H1 (cell line): ENCODE measurements around the gene GZF1.

Source experiments
- CTCF ChIP-seq, 3 experiments: IDR thresholded peaks; 1 replicate in 2 of 3; 2 replicates in 1 of 3; pipeline versions ENCODE4 v1.5.1 to v1.6.1; 2011; ENCODE audit warnings: low read length in 3 of 3, mild to moderate bottlenecking in 3 of 3, inconsistent platforms in 2 of 3, low read depth in 1 of 3, moderate library complexity in 1 of 3; ENCODE audit not compliant: insufficient read depth in 1 of 3; ENCODE audit errors: control extremely low read depth in 1 of 3
- E2F6 ChIP-seq: IDR thresholded peaks from 2 replicates; pipeline ENCODE4 v1.6.1; 2012; ENCODE audit warnings: inconsistent platforms
- EZH2 ChIP-seq: fragments of 200-600 bp; sonication (generic); IDR thresholded peaks from 2 replicates; pipeline ENCODE4 v1.7.1; 2012; ENCODE audit warnings: low read depth, mild to moderate bottlenecking, moderate library complexity, low read length, inconsistent platforms; ENCODE audit not compliant: severe bottlenecking
- GABPA ChIP-seq: IDR thresholded peaks from 2 replicates; pipeline ENCODE4 v1.6.1; 2011; ENCODE audit warnings: mild to moderate bottlenecking, low read length, moderate library complexity, borderline replicate concordance; ENCODE audit not compliant: insufficient read depth
- MAFK ChIP-seq: IDR thresholded peaks from 2 replicates; pipeline ENCODE4 v1.6.1; 2012; ENCODE audit warnings: low read depth, mild to moderate bottlenecking, improper control_type of control experiment, low read length
- POLR2A ChIP-seq, 2 experiments: IDR thresholded peaks; 1 replicate in 1 of 2; 2 replicates in 1 of 2; pipeline ENCODE4 v1.6.1; 2011; ENCODE audit warnings: low read depth in 2 of 2, low read length in 2 of 2, mild to moderate bottlenecking in 2 of 2; ENCODE audit errors: control extremely low read depth in 1 of 2
- TEAD4 ChIP-seq: IDR thresholded peaks from 2 replicates; pipeline ENCODE4 v1.6.1; 2012; ENCODE audit warnings: low read depth, low read length, inconsistent platforms, mixed read lengths
- TF ChIP-seq, protein P1 (sequence below): IDR thresholded peaks from 2 replicates; pipeline ENCODE4 v1.6.1; 2012; ENCODE audit warnings: inconsistent platforms

- TF ChIP-seq, protein P1, sequence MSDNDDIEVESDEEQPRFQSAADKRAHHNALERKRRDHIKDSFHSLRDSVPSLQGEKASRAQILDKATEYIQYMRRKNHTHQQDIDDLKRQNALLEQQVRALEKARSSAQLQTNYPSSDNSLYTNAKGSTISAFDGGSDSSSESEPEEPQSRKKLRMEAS = no peak
- TF ChIP-seq MAFK = no peak
- no peak for TF ChIP-seq CTCF (IDR thresholded peaks at IDR 0.05; ENCODE audit: control extremely low read depth in 1 of 3, insufficient read depth in 1 of 3, low read depth in 1 of 3, low read length in 3 of 3)
- no peak for TF ChIP-seq GABPA
- no peak for TF ChIP-seq TEAD4
- TF ChIP-seq E2F6 = no peak
- TF ChIP-seq EZH2 = no peak
- no peak for TF ChIP-seq POLR2A (IDR thresholded peaks at IDR 0.05; ENCODE audit: control extremely low read depth in 1 of 2, low read depth in 2 of 2, low read length in 2 of 2)
Observed at GRCh38 chr20:23344336-23344735, 17.6 kb upstream of the GZF1 start.
